Mucosa of descending colon (tissue), 3 donors: ENCODE results near the gene RUFY1. TPM values are rescaled to one million over a fixed set of nuclear protein-coding genes. Genes with fewer than 3 reads are reported as not detected.

Experiments used
- ATAC-seq: fragments of 200-7000 bp; cut with Tn5 transposase; one replicate; pipeline ENCODE4 v1.9.1; 2020; ENCODE audit warnings: mild to moderate bottlenecking, moderate library complexity
- DNase-seq, 3 donors: peaks; one replicate each; pipeline ENCODE4 v3.0.0-alpha.2; 2020
- H3K36me3 ChIP-seq: fragments of 200-600 bp; one replicate; pipeline ENCODE4 v1.8.0; 2021; ENCODE audit warnings: low read depth, mild to moderate bottlenecking
- H3K4me1 ChIP-seq: fragments of 200-600 bp; one replicate; pipeline ENCODE4 v1.8.0; 2021; ENCODE audit warnings: low read depth, mild to moderate bottlenecking
- H3K4me3 ChIP-seq: fragments of 200-600 bp; one replicate; pipeline ENCODE4 v1.8.0; 2021; ENCODE audit warnings: mild to moderate bottlenecking
- H3K9me3 ChIP-seq: fragments of 200-600 bp; one replicate; pipeline ENCODE4 v1.8.0; 2021; ENCODE audit warnings: mild to moderate bottlenecking
- intact Hi-C, 2 donors: fragments of 100-400 bp; cut with DNase I in 1 of 2; cut with micrococcal nuclease in 1 of 2; formaldehyde crosslinking; loops; one replicate each; pipeline versions ENCODE4 v1.11.0 to v1.11.1; 2022; cut with DNase I, micrococcal nuclease
- total RNA-seq, 3 donors: library from RNA; stranded (reverse); fragmentation: NEBNext Ultra II Directional in 2 of 3; extraction: Animal tissue kit (Norgen Biotek cat#: 25700) in 2 of 3; gene quantifications; one replicate each; pipeline versions ENCODE4 v1.2.1 to v1.2.4, GENCODE V29; 2021 to 2023
- TF ChIP-seq, protein P1 (sequence below): fragments of 200-600 bp; IDR thresholded peaks from one replicate; pipeline ENCODE4 v1.8.0; 2022; ENCODE audit warnings: antibody characterized with exemption, mild to moderate bottlenecking
- donor health status: DM: no; HTN: no; CAD: no; lungs with moderate emphysema.
- donor health status: DM: no; HTN: no; CAD: no.
- donor health status: DM: no; HTN: yes; CAD: no.

The RUFY1 gene
- total RNA-seq, 3 donors from 2014 or later, result 34.2 to 55.5 (median 45.0) TPM

- no peak for DNase-seq
- peak; percentile 2 for ATAC-seq
- peaks cover 23% of the 10 kb centered on the region for H3K36me3 ChIP-seq
- H3K4me1 ChIP-seq, result no peaks in the 10 kb centered on the region
- H3K4me3 ChIP-seq, result no peak overlapping the region
- intact Hi-C loops, result no loop called here
- TF ChIP-seq, protein P1, sequence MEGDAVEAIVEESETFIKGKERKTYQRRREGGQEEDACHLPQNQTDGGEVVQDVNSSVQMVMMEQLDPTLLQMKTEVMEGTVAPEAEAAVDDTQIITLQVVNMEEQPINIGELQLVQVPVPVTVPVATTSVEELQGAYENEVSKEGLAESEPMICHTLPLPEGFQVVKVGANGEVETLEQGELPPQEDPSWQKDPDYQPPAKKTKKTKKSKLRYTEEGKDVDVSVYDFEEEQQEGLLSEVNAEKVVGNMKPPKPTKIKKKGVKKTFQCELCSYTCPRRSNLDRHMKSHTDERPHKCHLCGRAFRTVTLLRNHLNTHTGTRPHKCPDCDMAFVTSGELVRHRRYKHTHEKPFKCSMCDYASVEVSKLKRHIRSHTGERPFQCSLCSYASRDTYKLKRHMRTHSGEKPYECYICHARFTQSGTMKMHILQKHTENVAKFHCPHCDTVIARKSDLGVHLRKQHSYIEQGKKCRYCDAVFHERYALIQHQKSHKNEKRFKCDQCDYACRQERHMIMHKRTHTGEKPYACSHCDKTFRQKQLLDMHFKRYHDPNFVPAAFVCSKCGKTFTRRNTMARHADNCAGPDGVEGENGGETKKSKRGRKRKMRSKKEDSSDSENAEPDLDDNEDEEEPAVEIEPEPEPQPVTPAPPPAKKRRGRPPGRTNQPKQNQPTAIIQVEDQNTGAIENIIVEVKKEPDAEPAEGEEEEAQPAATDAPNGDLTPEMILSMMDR, result no peak
- H3K9me3 ChIP-seq, result no peaks in the 10 kb centered on the region
These were observed 59.4 kb downstream of the RUFY1 start for GRCh38 chr5:179609834-179610108.

- TF ChIP-seq, protein P1, result no peak
- intact Hi-C loops, result no loop called here
- H3K9me3 ChIP-seq, result no peaks in the 10 kb centered on the region
- no peak overlapping the region for H3K4me3 ChIP-seq
- H3K36me3 ChIP-seq, result peaks cover 28% of the 10 kb centered on the region
- H3K4me1 ChIP-seq, result no peaks in the 10 kb centered on the region
- DNase-seq (no peak), ATAC-seq (no peak)
These were observed 60.0 kb downstream of the RUFY1 start for GRCh38 chr5:179610109-179610902.

GRCh38 chr5:179610903-179611265, 60.5 kb downstream of the RUFY1 start:
- Histone ChIP-seq H3K36me3 (peaks cover 34% of the 10 kb centered on the region), H3K4me3 (no peak overlapping the region), H3K9me3 (no peaks in the 10 kb centered on the region), H3K4me1 (no peaks in the 10 kb centered on the region)
- ATAC-seq (no peak), DNase-seq (no peak)
- TF ChIP-seq, protein P1, result no peak
- intact Hi-C loops, result no loop called here

DNA sequence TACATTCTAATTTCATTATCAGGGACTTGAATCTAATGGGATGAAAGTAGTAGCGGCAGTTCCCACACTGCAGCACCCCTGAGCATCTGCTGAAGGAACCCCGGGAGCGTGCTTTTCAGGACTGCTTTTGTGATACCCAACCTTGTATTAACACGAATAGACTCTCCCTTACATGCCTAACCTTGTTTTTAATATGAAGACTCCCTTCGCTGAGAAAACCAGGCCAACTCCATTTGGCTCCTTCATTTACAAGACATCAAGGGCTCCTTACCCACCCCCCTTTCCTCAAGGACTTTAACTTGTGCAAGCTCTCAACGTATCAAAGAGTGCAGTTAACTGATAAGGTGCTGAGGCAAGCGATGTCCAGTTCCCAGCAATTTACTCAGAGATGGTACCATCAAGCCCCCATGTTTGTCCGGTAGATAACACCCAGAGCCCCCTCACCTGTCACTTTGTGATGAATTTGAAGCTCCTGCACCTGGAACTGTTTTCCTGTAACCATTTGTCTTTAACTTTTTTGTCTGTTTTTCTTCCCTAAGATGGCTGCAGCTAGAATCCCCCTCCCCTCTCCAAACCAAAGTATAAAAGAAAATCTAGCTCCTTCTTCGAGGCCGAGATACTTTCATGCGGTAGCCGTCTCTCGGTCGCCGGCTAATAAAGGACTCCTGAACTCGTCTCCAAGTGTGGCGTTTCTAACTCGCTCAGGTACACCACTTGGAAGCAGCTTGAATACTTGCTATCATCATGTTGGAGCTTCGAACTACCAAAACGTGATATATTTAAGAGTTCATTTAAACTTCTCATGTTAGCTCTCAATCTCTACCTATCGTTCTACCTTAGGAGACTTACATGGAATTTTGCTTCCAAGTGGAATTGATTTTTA, 62.5 kb downstream of the RUFY1 start:
- Histone ChIP-seq H3K9me3 (no peaks in the 10 kb centered on the region), H3K4me3 (no peak overlapping the region), H3K4me1 (no peaks in the 10 kb centered on the region), H3K36me3 (peaks cover 41% of the 10 kb centered on the region)
- intact Hi-C loops, result no loop called here
- no peak for ATAC-seq
- TF ChIP-seq, protein P1, result no peak
- DNase-seq, result peak in 1 of 3 donors; percentile 17

DNA sequence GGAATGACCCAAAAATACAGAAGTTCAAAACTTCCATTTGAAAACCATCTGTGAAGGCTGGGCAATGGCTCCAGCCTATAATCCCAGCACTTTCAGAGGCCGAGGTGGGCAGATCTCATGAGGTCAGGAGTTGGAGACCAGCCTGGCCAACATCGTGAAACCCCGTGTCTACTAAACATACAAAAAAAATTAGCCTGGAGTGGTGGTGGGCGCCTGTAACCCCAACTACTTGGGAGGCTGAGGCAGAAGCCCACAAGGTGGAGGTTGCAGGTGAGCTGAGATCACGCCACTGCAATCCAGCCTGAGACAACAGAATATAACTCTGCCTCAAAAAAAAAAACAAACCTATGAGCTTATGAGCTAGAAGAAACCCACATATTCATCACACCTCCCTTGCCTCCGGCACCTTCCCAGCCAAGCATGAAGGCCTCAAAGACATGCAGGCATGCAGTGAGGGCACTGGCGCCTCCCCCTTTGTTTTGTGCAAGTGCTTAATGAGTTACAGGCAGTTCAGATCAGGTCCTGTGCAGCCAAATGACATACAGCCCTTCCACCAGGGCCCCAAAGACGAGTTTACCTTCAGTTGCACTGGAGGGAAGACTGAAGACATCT, 63.2 kb downstream of the RUFY1 start:
- TF ChIP-seq, protein P1, result no peak
- Histone ChIP-seq H3K4me3 (no peak overlapping the region), H3K36me3 (peaks cover 44% of the 10 kb centered on the region), H3K4me1 (no peaks in the 10 kb centered on the region), H3K9me3 (no peaks in the 10 kb centered on the region)
- DNase-seq (peak in 1 of 3 donors; percentile 20), ATAC-seq (no peak)
- intact Hi-C loops, result no loop called here
